AG08396 (cell line): ENCODE results near the gene S100A10.
A peak's percentile ranks its signal among the peaks of the same experiment; 100 is the strongest.

Source experiments
- DNase-seq: peaks from one replicate; pipeline ENCODE4 v3.0.0; 2012; ENCODE audit warnings: low spot score, mixed read lengths

The S100A10 gene

DNA sequence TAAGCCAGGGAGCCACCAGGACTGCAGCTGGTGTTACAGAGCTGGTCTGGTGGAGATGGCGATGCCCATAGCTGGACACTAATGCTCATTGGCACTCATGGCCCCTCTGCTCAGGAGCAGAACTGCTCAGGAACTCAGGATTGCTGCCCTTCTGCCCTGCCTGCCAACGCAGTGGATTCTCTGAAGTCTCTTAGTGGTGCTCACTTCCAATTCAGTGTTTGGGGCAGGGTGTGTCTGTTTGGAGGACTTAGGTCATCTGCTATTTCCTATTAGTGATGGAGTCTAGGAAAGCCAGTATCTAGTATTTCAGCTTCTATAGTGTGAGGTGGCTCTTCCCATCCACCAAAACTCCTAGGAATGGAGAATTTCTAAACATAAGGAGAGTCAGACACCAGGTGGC lies 29.1 kb downstream of the S100A10 start:
- no peak for DNase-seq

DNA sequence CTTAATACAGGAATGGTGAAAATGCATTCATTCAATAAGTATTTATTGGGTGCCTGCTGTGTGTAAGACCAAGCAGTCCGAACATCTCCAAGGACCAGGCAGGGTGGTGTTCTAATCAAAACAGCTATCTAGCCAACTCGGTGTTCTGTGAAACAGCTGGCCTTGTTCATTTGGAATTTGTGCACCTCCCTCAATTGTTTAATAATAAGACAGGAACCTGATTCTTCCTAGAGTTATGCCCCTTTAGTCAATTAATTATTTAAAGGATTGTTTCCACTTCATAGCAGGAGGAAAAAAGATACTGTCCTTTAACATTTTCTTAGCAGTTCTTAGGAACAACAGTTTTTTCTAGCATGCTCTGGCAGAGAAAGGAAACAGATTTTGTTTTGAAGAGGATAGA lies 30.4 kb downstream of the S100A10 start:
- DNase-seq, result no peak

DNA sequence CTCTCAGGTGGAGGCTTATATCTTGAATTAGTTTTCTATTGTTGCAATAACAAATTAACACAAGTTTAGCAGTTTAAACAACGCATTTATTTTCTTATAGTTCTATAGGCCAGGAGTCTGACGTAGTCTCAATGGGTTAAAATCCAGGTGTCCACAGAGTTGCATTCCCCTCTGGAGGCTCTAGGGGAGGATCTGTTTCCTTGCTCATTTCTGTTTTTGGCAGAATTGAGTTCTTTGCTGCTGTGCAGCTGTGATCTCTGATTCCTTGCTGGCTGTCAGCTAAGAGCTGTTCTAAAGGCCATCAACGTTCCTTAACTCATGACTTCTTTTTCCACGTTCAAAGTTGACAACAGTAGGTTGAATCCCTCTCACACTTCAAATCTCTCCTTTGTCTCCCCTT lies 31.8 kb downstream of the S100A10 start:
- DNase-seq, result no peak

DNA sequence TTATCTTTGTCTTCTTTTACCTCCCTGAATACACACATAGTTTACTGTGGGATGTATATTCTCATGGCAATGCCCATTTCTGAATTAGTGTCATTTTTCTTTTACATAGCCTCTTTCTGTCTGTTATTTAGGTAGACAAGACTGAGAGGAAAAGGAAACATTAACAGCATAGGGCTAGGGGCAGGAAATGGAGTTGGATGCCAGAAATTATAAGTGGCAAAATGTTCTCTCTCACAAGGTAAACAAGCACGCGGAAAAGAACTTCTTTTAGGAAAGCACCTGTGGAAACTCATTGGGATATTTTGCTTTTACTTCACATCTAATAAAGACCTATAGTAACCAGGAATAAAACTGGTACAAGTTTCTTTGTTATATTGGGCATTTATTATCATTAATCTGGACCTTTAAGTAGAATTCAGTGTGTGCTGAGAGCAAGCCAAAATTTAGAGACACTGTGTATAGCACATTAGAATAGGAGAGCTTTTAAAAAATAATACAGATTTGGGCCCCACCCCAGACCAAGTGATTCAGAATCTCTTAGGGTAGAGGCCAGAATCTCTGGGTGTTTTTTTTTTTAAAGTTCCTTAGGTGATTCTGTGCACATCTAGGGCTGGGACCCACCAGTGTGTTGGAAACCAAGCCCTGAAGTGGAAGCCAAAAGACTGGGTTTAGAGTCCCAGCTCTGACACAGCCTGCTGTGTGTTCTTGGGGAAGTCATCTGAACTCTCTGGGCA lies 32.7 kb downstream of the S100A10 start:
- no peak for DNase-seq

DNA sequence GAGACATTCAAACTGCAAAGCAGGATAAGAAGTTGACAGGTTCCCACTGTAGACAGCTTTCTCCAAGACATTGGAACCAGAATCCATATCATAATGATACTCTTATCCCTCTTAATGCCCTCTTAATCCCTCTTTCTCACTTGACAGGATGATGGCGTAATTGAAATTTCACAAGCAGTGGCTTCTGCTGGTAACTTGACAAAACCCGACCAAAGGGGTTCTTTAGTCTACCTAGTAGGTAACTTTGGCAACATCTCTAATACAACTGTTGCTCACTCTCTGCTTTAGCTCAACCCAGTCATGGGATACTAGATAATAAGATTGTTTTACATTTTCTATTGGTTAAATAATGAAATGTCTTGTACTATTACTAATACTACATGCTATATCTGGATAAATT lies 34.7 kb downstream of the S100A10 start:
- no peak for DNase-seq

DNA sequence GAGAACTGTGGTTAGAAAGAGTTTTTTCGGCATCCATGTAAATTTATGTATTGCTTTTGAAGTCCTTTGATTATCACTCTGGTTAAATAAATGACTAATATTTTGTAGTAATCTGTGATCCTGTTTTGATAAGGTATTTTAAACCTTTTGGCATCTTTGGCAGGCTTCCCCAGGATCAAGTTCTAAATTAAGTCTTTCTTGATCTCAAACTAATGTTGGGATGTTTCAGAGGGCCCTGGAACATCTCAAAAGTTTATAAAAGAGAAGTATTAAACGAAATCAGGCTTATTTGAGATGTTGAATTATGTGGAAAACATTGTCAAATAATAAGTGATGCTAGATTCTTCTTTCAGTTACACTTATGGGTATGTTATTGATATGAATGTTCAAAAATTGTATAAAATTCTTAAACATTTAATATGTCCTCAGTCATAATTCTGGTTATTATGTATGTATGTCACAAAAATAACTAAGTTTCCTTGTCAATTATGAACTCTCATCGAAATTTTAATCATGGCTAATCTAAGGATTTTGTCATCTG lies 36.6 kb downstream of the S100A10 start:
- no peak for DNase-seq

DNA sequence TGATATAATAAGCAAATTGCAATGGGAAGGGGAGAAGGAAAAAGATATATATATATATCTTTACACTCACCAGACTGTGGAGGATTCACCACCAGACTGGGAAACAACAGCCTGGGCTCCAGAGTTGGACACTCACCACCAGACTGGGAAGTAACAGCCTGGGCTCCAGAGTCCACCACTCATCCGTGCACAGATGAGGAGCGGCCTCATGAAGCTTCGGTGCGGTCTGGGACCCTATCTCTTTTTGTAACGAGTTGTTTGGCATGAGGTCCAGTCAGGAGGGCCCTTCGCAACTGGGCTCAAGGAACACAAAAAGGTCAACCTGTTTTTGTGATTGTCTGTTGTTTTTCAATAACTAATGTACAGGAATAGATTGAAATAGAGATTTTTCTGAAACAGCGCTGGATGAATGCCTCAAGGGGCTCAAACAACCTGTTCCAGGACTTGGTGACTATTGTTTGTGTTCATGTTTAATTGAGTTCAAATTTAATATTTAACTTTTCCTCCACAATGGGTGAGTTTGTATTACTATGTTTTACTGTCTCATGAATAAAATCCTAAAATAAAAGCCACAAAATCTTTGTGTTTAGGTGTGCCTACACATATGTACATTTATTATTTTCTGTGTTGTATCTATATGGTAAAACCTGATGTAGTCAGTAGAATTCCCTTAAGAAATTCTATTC lies 40.1 kb downstream of the S100A10 start:
- DNase-seq, result no peak

DNA sequence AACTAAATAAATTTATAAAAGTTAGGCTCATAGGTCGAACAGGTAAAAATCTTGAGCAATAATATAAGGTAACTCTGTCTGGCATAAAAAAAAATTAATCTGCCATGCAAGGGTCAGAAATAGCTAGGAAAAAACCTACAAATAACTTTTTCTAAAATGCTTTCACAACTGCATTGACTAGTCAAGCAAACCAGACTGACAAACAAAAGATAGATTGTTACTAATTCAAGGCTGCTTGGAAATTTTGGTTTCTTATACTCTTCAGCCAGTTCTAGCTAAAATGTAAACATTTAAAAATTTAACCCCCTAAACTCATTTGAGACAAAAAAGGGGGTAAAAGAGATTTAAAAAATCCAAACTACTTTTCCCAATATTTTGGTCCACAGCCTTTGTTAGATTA lies 40.8 kb downstream of the S100A10 start:
- DNase-seq, result no peak

DNA sequence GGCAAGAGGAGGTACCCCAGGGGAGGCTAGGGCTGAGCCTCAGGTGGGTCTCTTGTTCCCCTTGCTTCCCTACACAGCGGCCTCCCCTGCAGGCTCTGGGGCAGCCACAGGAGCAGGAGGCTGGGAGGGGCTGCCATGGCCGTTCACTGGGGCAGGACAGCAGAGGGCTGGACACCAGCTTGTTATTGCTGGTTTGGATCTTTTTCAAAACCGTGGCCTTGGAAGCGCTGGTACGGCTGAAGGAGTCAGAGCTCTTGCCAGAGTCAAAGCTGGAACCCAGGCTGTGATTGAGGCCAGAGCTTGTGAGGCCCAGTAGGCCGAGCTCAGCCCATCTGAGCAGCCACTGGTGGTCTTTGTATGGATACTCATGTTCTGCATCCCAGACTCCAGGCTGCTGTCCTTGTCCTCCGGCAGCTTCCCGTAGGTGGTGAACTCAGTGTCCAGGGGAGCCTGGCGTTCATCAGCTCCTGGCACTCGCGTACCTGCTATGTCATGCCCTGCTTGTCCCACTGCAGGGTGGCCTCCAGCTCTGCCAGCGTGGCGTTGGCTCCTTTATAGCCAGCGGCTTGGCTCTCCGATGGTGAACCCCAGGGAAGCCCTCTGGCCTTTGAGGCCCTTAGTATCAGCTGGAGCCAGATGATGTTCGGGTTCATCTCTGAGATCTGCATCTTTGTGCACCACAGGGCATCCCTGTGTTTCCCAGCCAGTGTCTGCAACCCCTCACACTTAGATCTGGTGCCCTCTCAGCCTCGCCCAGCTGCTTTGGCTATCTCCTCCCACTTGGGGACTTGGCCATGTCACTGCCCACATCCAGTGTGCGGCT lies 44.1 kb downstream of the S100A10 start:
- no peak for DNase-seq

DNA sequence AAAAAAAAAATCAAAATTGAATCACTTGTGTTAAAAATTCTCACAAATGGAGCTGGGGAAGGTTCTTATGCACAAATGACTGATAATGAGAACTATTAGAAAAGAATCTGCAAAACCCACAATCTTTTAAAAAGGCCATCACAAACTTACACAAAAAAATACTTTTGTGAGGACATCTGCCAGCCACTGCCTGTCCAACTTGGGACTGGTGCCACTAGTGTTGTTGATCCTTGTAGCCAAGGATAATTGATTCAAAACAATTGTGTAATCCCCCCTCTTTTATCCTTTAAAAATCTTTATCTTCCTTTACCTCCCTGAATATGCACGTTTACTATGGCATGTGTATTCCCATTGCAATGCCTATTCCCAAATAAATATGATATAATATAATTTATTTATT lies 45.2 kb downstream of the S100A10 start:
- no peak for DNase-seq

DNA sequence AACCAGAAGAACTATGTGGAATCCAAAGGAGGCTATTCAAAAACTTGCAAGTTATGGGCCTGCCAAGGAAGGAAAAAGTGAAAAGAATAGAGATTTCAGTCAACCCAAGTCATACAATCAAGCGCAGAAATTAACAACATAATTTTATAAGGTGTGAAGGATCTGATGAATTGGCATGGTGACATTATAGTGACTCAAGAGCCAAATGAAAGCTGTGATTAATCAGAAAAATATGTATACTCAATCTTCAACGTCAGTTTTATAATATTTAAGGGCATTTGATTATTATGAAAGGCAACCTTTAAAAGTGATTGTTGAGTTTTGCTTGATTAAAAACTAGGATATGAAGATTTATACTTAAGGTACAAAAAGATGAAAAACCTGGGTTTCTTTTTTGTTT lies 46.5 kb downstream of the S100A10 start:
- no peak for DNase-seq

DNA sequence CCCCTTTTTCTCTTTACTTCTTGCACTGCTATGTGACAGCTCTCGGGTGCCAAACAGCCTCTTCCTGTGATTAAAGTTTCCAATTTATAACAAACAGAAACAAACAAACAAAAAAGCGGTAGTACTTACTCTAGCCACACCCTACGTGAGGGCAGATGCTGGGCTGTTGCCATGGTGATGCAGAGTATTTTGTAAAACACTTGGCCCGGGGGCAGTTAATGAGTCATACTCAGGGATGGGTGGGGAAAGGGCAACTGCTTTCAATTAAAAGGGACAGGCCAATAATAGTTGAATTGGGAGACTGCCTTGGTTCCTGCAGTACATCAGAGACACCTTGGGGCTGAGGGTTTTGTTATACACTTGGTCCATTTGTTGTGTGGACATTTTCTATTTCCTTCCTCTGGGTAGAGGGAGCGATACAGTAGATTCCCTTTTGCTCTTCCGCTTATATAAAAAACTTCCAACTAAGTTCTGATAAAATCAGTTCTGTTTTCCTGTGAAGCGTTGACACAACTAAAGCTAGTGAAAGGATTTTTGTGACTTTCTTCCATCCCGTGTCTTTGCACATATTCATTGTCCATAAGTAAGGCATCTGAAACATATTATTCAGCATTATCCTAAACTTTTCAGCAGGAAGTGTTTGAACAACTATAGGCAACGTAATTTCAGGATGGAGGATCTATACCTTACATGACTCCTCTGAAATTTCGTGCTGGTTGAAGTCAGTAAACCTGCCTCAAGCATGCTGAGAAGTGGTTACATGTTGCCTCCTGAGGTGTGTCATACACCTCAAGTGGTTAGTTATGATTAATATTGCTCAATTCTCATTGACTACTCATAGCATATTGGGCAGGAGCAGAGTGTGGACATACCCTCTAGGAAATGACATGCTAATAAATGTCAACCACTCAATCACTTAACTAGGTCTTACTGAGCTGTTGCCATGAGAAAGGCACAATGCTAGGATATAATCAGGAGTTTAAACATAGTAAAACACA lies 47.6 kb downstream of the S100A10 start:
- DNase-seq, result peak; percentile 85

DNA sequence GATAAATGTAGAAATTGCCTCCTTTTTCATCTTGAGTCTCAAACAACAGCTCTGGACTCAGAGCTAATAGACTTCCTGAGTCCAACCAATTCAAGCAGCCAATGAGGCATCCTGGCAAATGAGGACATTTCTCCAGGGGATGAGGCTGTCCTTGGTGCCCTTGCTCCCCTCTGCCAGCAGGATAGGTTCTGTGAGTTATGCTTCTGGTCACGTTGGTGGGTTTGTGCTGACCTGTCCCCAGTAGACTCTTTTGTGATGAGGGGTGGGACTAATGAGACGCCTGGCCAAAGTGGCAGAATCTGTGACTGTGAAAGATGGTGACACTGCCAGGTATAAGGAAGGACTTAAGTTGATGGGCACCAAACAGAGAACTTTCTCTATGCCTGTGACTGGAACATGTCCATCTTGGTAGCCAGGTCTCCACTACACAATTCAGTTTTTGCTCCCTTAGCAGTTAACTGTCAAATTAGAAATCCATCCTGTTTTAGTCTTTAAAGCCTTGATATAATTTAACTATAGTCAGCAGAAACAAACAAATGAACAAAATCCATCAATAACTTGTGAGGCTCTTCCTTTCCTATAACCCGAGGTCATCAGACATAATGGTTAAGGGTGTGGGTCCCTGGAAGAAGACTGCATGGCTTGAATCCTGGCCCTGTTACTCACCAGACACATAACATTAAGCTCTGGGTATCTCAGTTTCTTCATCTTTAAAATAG lies 48.6 kb downstream of the S100A10 start:
- no peak for DNase-seq

DNA sequence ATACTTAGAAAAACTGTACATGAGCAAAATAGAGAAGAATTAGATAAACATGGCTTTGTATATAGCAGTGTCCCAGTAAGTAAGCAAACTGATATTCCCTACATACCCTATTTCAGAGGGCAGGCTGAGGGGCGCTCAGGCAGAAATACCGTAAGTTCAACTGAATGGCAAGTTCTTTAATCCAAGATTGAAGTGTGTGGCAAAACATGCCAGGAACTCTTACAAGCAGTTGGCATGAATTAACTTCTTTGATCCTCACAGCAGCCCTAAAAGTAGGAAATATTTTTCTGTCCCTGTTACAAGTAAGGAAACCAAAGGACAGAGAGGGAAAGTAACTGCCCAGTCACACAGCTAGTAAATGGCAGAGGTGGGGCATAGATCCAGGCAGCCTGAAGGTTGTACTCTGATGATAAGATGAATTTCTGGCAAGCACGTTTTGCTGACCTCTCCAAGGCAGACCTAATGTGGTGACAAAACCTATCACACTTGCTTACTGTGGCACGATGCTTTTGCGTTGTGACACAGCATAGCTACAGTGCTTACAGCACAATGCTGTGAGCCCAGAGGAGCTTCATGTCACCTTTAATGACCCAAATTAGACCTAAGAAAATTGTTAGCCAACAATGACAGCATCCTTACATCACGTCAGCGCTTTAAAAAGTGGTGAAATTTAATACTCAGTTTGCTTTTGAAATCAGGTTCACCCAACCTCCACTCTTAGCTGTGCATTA lies 49.4 kb downstream of the S100A10 start:
- no peak for DNase-seq

DNA sequence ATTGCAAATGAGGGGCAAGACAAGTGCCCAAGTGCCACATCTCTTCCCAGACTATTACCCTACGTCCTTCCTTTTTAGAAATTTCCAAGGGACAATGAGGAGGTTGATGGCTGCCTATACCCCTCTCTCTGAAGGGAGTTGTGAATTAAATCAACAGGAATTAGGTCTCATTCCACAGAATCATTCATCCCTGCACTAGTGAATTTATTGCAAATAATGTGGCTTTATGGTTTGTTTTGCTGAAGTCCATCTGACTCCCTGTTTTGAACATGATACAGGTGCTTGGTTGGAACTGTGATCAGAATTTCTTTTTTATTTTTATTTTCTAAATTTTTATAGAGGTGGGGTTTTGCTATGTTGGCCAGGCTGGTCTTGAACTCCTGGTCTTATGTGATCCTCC lies 50.1 kb downstream of the S100A10 start:
- DNase-seq, result no peak

DNA sequence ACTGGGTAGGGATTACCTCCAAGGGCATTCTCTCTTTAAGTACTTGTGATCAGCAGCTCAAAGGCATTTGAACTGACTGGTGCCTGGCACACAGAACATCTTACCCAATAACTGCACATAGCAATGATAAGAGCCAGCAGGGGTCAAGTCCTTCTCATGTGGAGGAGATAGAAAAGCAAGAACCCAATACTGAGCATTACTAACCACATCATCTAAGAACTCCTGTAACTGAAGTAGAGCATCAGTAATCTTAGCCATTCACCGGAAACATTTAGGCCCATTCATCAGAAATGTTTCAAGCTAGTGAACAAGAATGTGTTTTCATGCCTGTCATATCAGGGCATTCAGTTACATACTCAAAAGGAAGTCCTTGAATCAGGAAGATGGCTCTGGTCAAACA lies 50.8 kb downstream of the S100A10 start:
- DNase-seq, result no peak

DNA sequence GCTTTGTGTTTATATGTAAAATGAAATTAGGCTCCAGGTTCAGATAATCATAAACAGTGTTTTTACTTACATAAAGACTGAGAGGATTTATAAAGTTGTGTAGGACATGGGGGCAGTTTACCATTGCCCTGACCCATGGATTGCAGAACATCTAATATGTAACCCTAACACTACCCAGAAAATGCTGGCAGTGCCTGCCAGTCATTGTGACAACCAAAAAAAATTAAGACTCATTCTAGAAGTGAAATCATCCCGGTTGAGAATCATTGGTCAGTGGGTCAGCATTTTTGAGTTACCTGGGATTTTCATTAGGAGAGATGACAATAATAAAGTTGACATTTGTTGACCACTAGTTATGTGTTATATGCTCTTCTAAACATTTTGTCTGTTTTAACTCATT lies 53.1 kb downstream of the S100A10 start:
- no peak for DNase-seq

DNA sequence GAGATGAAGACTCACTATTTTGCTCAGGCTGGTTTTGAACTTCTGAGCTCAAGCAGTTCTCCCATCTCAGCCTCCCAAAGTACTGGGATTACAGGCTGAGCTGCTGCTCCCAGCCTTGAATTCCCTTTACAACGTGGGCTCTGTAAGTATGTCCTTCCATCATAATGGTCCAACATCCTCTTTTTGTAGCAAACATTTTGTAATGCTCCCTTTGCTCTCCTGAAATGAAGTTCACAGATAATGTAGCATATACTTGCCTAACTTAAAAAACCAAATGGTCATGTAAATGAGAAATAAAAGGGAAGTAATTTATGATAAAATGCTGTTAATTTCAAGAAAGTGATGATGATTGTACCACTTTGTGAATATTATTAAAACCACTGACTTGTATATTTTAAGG lies 53.9 kb downstream of the S100A10 start:
- DNase-seq, result no peak

DNA sequence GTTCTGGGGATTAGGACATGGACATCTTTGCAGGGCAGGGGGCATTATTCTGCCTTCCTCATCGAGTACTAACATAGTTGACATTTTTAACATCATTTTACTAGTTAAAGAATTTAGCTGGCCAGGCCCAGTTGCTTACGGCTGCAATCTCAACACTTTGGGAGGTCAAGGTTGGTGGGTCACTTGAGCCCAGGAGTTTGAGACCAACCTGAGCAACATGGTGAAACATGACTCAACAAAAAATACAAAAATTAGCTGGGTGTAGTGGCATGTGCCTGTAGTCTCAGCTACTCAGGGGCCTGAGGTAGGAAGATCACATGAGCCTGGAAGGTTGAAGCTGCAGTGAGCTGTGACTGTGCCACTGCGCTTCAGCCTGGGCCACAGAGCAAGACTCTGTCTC lies 54.5 kb downstream of the S100A10 start:
- no peak for DNase-seq

DNA sequence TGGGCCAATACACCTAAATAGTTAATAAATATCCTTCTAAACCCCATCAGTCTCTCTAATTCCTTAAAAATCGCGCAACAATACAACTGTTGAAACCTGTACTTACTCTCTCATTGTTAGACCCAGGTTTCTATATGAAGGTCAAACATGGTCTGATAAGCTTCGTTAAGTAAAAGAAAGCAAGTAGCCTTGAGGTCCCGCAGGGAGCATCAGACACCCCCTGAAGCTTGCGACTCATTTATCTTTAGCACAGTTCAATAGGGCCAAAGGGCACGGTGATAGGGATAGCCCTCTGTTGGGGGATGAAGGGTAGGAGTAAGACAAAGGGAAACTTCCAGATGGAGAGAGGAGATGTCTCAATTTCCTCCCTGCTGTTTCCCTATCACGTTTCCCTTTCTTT lies 57.0 kb downstream of the S100A10 start:
- no peak for DNase-seq
